ENCODE results near the gene EIF2S3B.

- TF ChIP-seq, protein P1, sequence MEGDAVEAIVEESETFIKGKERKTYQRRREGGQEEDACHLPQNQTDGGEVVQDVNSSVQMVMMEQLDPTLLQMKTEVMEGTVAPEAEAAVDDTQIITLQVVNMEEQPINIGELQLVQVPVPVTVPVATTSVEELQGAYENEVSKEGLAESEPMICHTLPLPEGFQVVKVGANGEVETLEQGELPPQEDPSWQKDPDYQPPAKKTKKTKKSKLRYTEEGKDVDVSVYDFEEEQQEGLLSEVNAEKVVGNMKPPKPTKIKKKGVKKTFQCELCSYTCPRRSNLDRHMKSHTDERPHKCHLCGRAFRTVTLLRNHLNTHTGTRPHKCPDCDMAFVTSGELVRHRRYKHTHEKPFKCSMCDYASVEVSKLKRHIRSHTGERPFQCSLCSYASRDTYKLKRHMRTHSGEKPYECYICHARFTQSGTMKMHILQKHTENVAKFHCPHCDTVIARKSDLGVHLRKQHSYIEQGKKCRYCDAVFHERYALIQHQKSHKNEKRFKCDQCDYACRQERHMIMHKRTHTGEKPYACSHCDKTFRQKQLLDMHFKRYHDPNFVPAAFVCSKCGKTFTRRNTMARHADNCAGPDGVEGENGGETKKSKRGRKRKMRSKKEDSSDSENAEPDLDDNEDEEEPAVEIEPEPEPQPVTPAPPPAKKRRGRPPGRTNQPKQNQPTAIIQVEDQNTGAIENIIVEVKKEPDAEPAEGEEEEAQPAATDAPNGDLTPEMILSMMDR (IDR thresholded peaks at IDR 0.05; ENCODE audit: low read depth, low read length, missing input control) = no peak
- TF ChIP-seq, protein P2, sequence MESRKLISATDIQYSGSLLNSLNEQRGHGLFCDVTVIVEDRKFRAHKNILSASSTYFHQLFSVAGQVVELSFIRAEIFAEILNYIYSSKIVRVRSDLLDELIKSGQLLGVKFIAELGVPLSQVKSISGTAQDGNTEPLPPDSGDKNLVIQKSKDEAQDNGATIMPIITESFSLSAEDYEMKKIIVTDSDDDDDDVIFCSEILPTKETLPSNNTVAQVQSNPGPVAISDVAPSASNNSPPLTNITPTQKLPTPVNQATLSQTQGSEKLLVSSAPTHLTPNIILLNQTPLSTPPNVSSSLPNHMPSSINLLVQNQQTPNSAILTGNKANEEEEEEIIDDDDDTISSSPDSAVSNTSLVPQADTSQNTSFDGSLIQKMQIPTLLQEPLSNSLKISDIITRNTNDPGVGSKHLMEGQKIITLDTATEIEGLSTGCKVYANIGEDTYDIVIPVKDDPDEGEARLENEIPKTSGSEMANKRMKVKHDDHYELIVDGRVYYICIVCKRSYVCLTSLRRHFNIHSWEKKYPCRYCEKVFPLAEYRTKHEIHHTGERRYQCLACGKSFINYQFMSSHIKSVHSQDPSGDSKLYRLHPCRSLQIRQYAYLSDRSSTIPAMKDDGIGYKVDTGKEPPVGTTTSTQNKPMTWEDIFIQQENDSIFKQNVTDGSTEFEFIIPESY (IDR thresholded peaks at IDR 0.05) = no peak
These were observed 48.6 kb downstream of the EIF2S3B start for GRCh38 chr12:10554228-10554755.
